Sigmoid colon (tissue), 7 donors: Measurements from ENCODE around the gene PAX5. TPM values are rescaled to one million over a fixed set of nuclear protein-coding genes. Genes with fewer than 3 reads are reported as not detected.

Source experiments
- DNase-seq: peaks from one replicate; pipeline ENCODE4 v3.0.0-alpha.2; 2019
- H3K27ac ChIP-seq, 4 donors: fragments of 200-600 bp; sonication (generic); one replicate each; pipeline ENCODE4 v1.5.1; 2016 to 2019; ENCODE audit warnings: mild to moderate bottlenecking in 1 of 4
- H3K27me3 ChIP-seq, 3 donors: fragments of 200-600 bp; sonication (generic); one replicate each; pipeline ENCODE4 v1.5.1; 2019; ENCODE audit warnings: mild to moderate bottlenecking in 1 of 3
- H3K36me3 ChIP-seq, 4 donors: fragments of 200-600 bp; sonication (generic); one replicate each; pipeline ENCODE4 v1.5.1; 2016 to 2019
- H3K4me1 ChIP-seq, 4 donors: fragments of 200-600 bp; sonication (generic); one replicate each; pipeline ENCODE4 v1.5.1; 2017 to 2019
- H3K4me3 ChIP-seq, 4 donors: fragments of 200-600 bp; sonication (generic); one replicate each; pipeline ENCODE4 v1.5.1; 2017 to 2019; ENCODE audit warnings: mild to moderate bottlenecking in 2 of 4, moderate library complexity in 1 of 4
- H3K9me3 ChIP-seq, 4 donors: fragments of 200-600 bp in 3 of 4; sonication (generic) in 3 of 4; one replicate each; pipeline versions ENCODE4 v1.5.1 to v1.6.1; 2013 to 2019
- EP300 ChIP-seq, 4 donors: sonication (generic); formaldehyde crosslinking; IDR thresholded peaks; one replicate each; pipeline ENCODE4 v1.6.1; 2017; ENCODE audit warnings: antibody characterized with exemption in 4 of 4
- POLR2A ChIP-seq, 2 donors: fragments of 450-650 bp; IDR thresholded peaks; one replicate each; pipeline ENCODE4 v1.6.1; 2016; ENCODE audit warnings: antibody characterized with exemption in 2 of 2, mild to moderate bottlenecking in 2 of 2, moderate library complexity in 2 of 2
- POLR2AphosphoS5 ChIP-seq, 4 donors: sonication (generic); formaldehyde crosslinking; IDR thresholded peaks; one replicate each; pipeline ENCODE4 v1.6.1; 2017; ENCODE audit warnings: antibody characterized with exemption in 4 of 4
- WGBS, 2 donors: extraction: QIAGEN DNeasy Blood & Tissue Kit; methylation state at CpG; one replicate each; pipeline ENCODE4 v1.1.7; 2013; 5-methylcytosine and 5-hydroxymethylcytosine counted together
- intact Hi-C: fragments of 100-400 bp; cut with DNase I; formaldehyde crosslinking; loops from one replicate; pipeline ENCODE4 v1.15.1; 2023
- polyA plus RNA-seq, 3 donors: library from polyadenylated mRNA; stranded (reverse); fragments of 200-250 nt; gene quantifications; one replicate each; pipeline ENCODE4 v1.2.3, GENCODE V29; 2013
- total RNA-seq, 4 donors: library from RNA; depleted of rRNA; stranded (reverse); fragments of >200 nt; gene quantifications; one replicate each; pipeline ENCODE4 v1.1.0, GENCODE V29; 2016
- TF ChIP-seq, protein P1 (sequence below), 4 experiments: fragments of 450-650 bp in 3 of 4; fragments of 200-600 bp in 1 of 4; IDR thresholded peaks; one replicate each; pipeline ENCODE4 v1.5.1; 2016 to 2019; ENCODE audit warnings: antibody characterized with exemption in 4 of 4, mild to moderate bottlenecking in 3 of 4, moderate library complexity in 2 of 4
- donor health status: healthy with polysubstance abuse.
- donor health status: Bipolar disorder and iron deficiency.
- donor health status: healthy.

Gene PAX5
- total and polyA plus RNA-seq, 7 donors = under 0.01 to 20.1 (median 0.23) TPM; not detected in 4

DNA sequence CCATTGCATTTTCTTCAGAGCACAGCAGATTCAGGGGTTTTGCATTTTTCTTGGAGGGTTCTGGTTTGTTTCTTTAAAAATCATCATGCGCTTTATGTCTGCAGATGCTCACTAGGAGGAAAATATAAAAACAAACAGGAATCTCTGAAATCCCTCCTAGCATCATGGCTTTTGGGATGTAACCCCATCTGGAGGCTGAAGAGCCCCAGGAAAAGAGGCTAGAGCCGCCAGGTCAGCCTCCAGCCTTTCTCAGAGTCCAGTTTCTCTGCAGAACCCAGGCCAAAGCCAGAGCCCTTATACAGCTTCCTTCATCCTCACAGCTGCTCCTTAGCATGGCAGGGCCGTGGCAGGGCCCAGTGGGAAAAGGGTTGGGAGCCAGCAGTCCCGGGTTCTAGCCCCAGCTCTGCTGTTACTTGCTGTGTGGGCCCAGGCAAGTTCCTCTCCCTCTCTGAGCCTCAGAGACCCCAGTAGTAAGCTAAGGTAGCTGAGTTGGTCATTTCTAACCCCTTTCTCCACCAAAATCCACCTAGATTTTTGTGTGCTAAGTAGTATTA lies 62.1 kb downstream of the PAX5 start:
- 71 to 79% methylated on average over 4 of the region's 4 CpGs for WGBS, 2 donors
- no peak overlapping the region for H3K27ac ChIP-seq
- intact Hi-C loops = no loop called here
- H3K36me3 ChIP-seq = no peaks in the 10 kb centered on the region
- no peak overlapping the region for H3K4me3 ChIP-seq
- no peaks in the 10 kb centered on the region for H3K4me1 ChIP-seq
- no peaks in the 10 kb centered on the region for H3K9me3 ChIP-seq
- peaks cover 0 to 1% (median 0%) of the 10 kb centered on the region in 3 donors for H3K27me3 ChIP-seq
- TF ChIP-seq POLR2A (IDR thresholded peaks at IDR 0.05) = no peak
- TF ChIP-seq, protein P1, sequence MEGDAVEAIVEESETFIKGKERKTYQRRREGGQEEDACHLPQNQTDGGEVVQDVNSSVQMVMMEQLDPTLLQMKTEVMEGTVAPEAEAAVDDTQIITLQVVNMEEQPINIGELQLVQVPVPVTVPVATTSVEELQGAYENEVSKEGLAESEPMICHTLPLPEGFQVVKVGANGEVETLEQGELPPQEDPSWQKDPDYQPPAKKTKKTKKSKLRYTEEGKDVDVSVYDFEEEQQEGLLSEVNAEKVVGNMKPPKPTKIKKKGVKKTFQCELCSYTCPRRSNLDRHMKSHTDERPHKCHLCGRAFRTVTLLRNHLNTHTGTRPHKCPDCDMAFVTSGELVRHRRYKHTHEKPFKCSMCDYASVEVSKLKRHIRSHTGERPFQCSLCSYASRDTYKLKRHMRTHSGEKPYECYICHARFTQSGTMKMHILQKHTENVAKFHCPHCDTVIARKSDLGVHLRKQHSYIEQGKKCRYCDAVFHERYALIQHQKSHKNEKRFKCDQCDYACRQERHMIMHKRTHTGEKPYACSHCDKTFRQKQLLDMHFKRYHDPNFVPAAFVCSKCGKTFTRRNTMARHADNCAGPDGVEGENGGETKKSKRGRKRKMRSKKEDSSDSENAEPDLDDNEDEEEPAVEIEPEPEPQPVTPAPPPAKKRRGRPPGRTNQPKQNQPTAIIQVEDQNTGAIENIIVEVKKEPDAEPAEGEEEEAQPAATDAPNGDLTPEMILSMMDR (IDR thresholded peaks at IDR 0.05) = no peak
- TF ChIP-seq EP300 (IDR thresholded peaks at IDR 0.05) = no peak
- no peak for TF ChIP-seq POLR2AphosphoS5 (IDR thresholded peaks at IDR 0.05)
- DNase-seq = no peak

DNA sequence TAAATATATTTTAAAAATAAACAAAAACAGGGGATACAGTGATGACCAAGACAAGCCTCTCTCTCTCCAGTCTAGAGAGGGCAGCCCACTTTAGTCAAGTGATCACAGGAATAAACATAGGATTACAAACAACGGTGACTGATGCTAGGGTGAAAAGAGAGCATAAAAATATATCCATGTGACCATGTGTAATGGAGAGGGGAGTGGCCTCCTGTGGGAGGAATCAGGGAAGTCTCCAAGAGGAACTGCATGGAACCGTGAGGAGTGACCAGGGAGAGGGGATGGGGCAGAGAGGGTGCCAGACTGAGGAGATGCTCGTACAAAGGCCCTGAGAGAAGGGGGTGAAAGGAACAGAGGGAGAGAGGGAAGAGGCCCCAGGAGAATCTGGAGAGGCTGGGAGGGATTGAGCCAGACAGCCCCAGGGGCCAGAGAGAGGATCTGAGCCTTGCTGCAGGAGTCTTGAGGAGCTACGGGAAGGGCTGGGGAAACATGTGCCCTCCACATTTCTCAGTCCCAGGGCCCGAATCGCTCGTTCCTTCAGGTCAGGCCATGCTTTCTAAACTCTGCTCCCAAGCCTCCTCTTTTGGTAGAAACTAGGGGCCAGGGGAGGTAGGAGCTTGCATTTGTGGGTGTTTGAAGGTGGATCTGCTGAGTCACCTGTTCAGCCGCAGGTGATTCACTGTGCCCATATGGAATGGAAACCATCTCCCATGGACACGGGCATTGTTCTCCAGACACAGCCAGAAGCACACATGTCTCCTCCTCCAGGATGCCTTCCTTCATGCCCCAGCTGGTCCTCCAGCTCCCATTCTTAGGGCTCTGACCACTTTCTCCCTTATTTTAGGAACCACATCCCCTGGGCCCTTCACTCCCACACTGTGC lies 63.8 kb downstream of the PAX5 start:
- no peaks in the 10 kb centered on the region for H3K9me3 ChIP-seq
- no peaks in the 10 kb centered on the region for H3K27me3 ChIP-seq
- intact Hi-C loops = no loop called here
- no peak overlapping the region for H3K4me3 ChIP-seq
- no peak overlapping the region for H3K27ac ChIP-seq
- WGBS, 2 donors = 63 to 72% methylated on average over 9 of the region's 9 CpGs
- H3K4me1 ChIP-seq = no peaks in the 10 kb centered on the region
- no peak for DNase-seq
- no peaks in the 10 kb centered on the region for H3K36me3 ChIP-seq
- no peak for TF ChIP-seq EP300 (IDR thresholded peaks at IDR 0.05)
- TF ChIP-seq, protein P1 (IDR thresholded peaks at IDR 0.05) = no peak

DNA sequence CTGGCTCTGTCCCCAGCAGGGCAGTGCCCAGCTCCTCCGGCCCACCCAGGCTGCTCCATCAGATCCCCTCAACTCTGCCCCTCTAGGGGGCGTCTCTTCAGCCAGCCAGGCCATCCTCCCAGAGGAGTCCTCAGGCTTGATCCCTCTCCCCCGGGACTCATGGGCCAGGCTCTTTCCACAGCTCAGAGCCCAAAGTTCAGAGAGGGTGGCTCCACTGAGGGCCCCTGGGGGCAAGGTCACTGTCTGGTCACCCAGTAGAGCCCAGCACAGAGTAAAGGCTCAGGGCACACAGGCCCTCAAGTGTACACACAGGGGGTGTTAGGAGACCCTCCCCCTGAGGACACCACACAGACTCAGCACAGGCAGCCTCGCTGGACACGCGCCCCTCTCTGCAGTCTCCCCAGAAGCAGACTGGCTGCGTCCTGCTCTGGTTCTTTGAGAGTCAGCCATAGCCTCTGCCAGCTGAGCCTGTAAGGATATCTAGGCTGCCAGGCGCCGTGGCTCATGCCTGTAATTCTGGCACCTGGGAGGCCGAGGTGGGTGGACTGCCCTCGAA lies 64.8 kb downstream of the PAX5 start:
- intact Hi-C loops = no loop called here
- no peaks in the 10 kb centered on the region for H3K4me1 ChIP-seq
- WGBS, 2 donors = 81 to 84% methylated on average over 11 of the region's 11 CpGs

DNA sequence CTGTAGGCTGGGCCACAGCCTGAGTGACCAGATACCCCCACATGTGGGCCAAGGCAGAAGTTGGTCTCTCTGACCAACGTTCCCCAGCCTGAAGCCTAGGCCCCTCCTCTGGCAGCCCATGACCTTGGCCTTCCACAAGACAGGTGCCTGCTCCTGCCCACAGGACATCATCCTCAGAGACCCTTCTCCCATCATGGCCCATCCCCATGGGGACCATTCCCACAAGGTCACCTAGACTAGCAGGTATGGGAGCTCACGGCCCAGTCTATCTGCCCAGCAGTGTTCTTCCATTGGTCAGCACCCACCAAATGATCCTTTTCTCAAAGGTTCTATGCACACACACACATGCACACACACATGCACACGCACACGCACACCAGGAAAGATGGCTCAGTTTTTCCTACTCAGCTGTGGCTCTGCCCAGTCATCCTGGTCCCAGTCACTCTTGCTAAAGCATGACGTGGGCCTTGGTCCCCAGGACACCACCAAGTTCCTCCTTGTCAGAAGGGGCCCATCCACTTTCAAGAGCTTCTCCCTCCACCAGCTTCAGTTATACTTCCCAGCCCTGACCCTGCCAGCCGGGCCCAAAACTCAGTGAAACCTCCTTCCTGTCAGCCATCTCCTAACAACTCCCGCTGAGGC lies 65.4 kb downstream of the PAX5 start:
- intact Hi-C loops = no loop called here
- no peak overlapping the region for H3K27ac ChIP-seq
- H3K9me3 ChIP-seq = no peaks in the 10 kb centered on the region
- H3K4me1 ChIP-seq = no peaks in the 10 kb centered on the region
- 83 to 86% methylated on average over 7 of the region's 7 CpGs for WGBS, 2 donors
- DNase-seq = no peak
- H3K4me3 ChIP-seq = no peak overlapping the region
- no peaks in the 10 kb centered on the region for H3K36me3 ChIP-seq
- no peak for TF ChIP-seq EP300 (IDR thresholded peaks at IDR 0.05)
- no peak for TF ChIP-seq POLR2A (IDR thresholded peaks at IDR 0.05)
- TF ChIP-seq, protein P1 (IDR thresholded peaks at IDR 0.05) = no peak
- no peak for TF ChIP-seq POLR2AphosphoS5 (IDR thresholded peaks at IDR 0.05)
- no peaks in the 10 kb centered on the region for H3K27me3 ChIP-seq

More for the DNA sequence above, 64.8 kb downstream of the PAX5 start:
- Histone ChIP-seq H3K36me3 (no peaks in the 10 kb centered on the region), H3K27ac (no peak overlapping the region), H3K9me3 (no peaks in the 10 kb centered on the region), H3K27me3 (no peaks in the 10 kb centered on the region), H3K4me3 (no peak overlapping the region)
- TF ChIP-seq, protein P1 (IDR thresholded peaks at IDR 0.05) = no peak
- TF ChIP-seq POLR2A (IDR thresholded peaks at IDR 0.05) (no peak), EP300 (IDR thresholded peaks at IDR 0.05) (no peak), POLR2AphosphoS5 (IDR thresholded peaks at IDR 0.05) (no peak)
- DNase-seq = no peak
